Measurements from ENCODE around the gene BRD7.

The BRD7 gene

DNA sequence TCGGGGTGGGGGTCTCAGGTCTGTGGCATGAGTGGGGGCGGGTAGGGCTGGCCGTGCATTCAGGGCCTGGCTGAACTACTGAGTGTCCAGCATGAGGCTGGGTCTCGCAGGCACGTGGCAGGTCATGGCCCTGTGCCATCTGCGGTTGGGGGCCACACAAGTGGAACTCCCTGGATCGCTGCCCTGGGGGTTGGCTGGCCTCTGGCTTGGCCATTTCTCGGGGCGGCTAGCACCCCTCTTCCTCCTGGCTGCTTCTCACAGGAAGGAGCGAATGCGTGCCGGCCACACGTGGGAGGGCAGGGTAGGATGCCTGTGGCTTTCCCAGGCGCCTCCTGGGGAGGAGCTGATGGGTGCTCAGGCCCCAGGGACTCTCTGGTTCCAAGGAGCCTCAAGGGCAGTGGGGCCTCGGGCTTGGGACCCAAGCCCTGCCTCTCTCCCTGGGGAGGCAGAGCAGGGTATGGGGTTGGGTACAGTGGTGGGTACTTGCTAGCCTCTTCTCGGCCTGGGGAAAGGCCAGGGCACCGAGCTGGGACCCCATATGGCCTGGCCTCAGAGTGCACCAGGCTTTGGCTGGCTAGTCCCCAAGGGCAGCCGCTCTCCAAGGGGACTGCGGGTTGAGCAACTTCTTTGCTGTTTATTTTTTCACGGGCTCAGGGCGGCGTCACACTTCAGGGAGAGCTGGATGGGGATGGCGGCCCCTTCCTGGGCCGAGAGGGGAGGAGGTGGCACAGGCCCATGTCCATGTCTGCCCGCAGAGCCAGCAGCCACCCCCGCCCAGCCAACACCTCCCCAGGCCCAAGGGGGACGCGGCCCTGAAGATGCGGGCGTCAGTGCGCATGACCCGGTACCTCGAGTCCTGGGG is 65.0 kb downstream of the BRD7 start:
- no peak for DNase-seq (ENCODE audit: low read depth in 2 of 2)

GRCh38 chr16:50303041-50303604 is 65.7 kb downstream of the BRD7 start:
- no peak for DNase-seq (ENCODE audit: low read depth in 2 of 2)

- no peak for DNase-seq (ENCODE audit: low read depth in 2 of 2)
Measured at GRCh38 chr16:50302472-50303005, 66.2 kb downstream of the BRD7 start.

DNA sequence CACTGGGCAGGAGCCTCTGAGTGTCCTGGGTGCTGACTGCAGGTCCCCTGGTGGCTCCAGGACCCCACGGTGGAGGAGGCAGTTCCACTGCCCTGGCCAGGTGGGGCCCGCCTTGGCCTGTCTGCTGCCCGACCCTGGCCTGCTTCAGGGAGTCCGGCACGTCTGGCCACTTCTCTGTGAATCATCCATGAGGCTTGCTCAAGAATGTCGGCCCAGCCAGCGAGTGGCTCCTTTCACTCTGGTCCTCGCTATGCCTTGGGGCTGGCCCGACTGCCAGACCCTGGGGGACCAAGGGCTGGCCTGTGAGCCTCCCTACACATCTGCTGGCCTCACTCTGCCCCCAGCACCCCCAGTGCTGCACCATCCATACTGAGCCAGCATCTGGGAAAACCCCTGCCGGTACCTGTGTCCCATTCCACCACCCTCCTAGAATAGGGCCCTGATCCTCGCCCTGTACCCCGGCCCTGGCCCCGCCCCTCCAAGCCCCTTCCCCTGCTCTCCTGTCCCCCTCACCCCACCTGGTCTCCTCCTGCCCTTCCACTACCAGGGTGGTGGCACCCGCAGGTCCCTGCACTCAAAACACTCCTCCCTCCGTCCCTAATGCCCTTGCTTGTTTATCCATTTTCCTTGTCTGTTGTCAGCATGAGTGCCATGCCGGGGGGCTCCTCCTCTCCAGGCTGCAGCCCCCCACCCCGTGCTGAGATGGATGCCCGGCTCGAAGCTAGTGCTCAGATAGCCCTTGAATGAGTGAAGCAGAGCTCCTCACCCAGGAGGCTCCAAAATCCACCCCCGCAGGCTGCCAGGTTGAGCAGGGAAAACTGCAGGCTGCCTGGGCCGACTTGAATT is 66.9 kb downstream of the BRD7 start:
- no peak for DNase-seq (ENCODE audit: low read depth in 2 of 2)

DNA sequence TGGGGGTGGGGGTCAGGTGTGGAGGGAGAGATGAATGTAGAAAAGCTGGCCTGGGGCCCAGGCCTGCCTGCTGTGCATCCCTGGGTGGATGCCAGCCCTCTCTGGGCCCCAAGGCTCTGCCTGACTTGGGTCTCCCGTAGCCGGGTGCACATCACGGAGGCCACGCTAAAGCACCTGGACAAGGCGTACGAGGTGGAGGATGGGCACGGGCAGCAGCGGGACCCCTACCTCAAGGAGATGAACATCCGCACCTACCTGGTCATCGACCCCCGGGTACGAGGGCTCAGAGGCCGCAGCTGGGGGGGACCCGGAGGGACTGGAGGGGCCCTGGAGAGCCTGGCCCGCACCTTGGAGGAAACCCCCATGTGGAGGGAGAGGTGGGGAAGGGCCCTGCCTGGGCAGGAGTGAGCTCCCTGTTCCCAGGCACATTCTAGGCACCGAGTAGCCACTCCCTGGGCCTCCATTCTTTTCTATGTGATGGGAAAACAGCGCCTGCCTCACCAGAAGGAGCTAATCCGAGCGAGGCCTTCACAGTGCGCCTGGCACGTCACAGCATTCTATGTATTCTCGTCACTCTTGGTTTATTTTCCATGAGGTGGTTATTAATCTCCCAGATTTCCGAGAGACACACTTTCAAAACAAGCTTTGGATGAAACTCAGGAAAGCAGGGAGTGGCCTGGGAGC is 67.7 kb downstream of the BRD7 start:
- no peak for DNase-seq (ENCODE audit: low read depth in 2 of 2)

GRCh38 chr16:50299508-50300105 is 69.2 kb downstream of the BRD7 start:
- no peak for DNase-seq (ENCODE audit: low read depth in 2 of 2)

- DNase-seq (ENCODE audit: low read depth in 2 of 2) = no peak
Measured at GRCh38 chr16:50298591-50299507, 69.9 kb downstream of the BRD7 start.

DNA sequence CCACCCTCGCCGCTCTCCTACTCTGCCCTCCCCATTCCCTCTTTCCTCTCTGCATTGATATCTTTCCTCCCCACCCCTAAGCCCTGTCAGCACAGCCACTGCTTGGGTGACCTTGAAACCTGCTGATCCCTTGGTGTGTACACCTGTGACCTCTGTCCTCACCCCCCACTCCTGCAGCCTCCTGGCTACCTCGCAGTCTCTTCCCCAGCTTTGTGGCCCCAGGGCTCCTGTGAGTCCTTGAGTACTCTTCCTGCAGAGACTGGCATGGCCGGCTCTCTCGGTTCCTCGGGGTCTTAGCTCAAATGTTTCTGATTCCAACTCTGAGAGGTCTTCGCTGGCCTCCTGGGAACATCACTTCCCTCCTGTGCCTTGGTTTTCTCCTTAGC is 70.7 kb downstream of the BRD7 start:
- no peak for DNase-seq (ENCODE audit: low read depth in 2 of 2)

GRCh38 chr16:50297301-50298074 is 71.3 kb downstream of the BRD7 start:
- no peak for DNase-seq (ENCODE audit: low read depth in 2 of 2)

GRCh38 chr16:50296807-50297206 is 72.0 kb downstream of the BRD7 start:
- DNase-seq (ENCODE audit: low read depth in 2 of 2) = no peak

DNA sequence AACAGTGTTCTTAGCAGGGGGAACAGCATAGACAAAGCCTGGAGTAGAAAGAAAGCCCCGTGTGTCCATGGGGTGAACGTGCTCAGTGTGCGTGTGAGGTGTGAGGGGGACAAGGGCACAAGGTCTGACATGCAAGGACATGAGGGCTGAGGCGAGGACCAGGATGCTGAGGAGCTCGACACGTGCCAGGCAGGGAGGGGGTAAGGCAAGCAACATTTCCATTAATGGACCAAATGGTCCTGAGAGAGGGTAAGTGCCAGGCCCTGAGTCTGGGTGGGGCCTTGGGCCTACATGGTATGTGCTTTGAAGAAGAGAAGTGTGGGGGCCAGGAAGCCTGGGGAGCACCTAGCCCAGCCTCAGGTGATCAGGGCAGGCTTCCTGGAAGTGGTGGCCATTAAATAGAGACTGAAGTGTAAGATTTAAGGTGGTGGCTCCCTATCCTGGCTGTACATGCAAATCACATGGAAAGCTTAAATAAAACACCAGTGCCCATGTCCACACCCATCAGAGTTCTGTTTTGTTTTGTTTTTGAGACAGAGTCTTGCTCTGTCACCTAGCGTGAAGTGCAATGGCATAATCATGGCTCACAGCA is 73.2 kb downstream of the BRD7 start:
- DNase-seq (ENCODE audit: low read depth in 2 of 2) = no peak

DNA sequence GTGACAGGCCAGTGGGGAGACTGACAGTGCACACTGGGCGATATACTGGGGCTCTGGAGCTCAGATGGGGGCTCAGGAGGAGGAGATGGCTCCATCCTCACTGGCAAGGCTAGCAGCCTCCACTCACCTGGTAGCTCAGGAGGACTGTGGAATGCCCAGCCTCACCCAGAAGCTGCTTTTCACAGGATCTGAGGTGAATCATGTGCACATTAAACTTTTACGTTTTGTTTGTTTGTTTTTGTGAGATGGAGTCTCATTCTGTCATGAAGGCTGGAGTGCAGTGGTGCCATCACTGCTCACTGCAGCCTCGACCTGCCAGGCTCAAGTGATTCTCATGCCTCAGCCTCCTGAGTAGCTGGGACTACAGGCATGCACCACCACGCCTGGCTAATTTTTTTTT is 73.8 kb downstream of the BRD7 start:
- no peak for DNase-seq (ENCODE audit: low read depth in 2 of 2)

- DNase-seq (ENCODE audit: low read depth in 2 of 2) = no peak
Measured at GRCh38 chr16:50293994-50294855, 74.6 kb downstream of the BRD7 start.

DNA sequence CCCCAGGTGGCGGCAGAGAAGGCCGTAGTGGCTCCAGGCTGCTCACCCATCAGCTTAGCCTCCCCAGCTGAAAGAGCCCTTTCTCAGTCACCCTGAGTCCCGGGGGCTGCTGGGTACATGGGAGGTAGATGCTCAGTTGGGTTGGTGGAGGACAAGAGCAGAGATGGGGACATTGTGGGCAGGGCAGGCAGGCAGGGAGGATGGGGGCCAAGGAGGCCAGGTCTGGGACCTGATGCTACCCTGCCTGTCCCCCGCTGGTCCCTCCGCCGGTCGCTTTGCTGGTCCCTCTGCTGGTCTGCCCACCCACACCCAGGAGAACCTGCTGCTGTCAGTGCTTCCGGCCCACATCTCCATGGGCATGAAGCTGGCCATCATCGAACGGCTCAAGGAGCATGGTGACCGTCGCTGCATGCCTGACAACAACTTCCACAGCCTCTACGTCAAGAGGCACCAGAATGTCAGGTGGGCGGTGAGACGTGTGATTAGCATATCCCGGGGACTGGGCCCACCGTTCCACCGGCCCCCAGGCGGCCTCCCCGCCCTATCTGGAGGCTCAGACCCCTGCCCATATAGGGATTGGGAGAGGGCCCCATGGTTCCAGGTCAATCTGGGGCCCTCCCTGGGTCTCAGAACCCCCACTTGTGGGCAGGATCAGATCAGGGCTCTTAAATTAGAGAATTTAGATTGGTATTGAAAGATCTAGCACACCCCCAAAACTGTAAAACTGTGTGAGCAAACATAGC is 75.6 kb downstream of the BRD7 start:
- no peak for DNase-seq (ENCODE audit: low read depth in 2 of 2)

DNA sequence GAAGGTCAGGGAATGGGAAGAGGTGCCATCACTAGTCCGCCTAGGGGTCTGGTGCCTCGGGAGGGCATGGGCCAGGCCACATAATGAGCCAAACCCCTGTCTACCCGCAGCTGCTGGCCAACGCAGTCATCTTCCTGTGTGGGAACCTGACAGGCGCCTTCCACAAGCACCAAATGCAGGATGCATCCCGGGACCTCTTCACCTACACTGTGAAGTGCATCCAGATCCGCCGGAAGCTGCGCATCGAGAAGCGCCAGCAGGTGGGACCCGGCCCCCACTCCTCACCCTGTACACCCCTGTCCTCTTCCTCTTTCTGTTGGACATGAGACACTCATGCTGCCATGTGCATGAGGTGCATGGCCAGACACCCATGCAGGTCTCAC is 76.2 kb downstream of the BRD7 start:
- no peak for DNase-seq (ENCODE audit: low read depth in 2 of 2)

GRCh38 chr16:50291719-50292565 is 76.8 kb downstream of the BRD7 start:
- no peak for DNase-seq (ENCODE audit: low read depth in 2 of 2)

DNA sequence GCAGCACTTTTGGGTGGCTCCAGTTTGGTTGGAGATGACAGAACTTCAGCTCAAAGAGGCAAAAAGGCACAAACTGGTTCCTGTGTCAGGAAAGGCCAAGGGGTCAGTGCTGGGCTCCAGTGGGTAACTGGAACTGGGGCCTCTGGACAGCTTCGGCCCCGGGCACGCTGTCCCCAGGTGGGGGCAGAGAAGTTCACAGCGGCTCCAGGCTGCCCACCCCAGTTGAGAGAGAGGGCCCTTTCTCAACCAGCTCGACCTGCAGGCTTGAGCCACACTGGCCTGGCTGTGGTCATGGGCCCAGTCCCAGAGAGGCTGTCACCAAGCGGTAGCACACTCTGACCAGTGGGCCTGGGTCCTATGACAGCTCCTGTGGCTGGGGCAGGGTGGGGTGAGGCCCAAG is 77.9 kb downstream of the BRD7 start:
- no peak for DNase-seq (ENCODE audit: low read depth in 2 of 2)

Data from stimulated activated CD4-positive, alpha-beta T cell treated with anti-CD3 and anti-CD28 coated beads, Interleukin-1b, Interleukin-23, amount 100 ng/mL, for 4 hours (primary cell).